Right ventricle myocardium superior (tissue), 1 donor: ENCODE results near the gene DGKZ. TPM values are rescaled to one million over a fixed set of nuclear protein-coding genes. Genes with fewer than 3 reads are reported as not detected.

Source experiments
- ATAC-seq: fragments of 200-7000 bp; cut with Tn5 transposase; one replicate; pipeline ENCODE4 v1.9.1; 2020; ENCODE audit warnings: mild to moderate bottlenecking; ENCODE audit not compliant: poor library complexity
- DNase-seq: peaks from one replicate; pipeline ENCODE4 v3.0.0-alpha.2; 2020
- intact Hi-C: fragments of 100-400 bp; cut with DNase I; formaldehyde crosslinking; loops from one replicate; pipeline ENCODE4 v1.11.2; 2022
- total RNA-seq: library from RNA; stranded (reverse); fragmentation: NEBNext Ultra II Directional; extraction: Animal tissue kit (Norgen Biotek cat#: 25700); gene quantifications from one replicate; pipeline ENCODE4 v1.2.1, GENCODE V29; 2021
- donor health status: DM: no; HTN: yes; CAD: no; lungs with severe emphysema.

DGKZ gene
- total RNA-seq, 1 donor from 2014 or later: 65.8 TPM

DNA sequence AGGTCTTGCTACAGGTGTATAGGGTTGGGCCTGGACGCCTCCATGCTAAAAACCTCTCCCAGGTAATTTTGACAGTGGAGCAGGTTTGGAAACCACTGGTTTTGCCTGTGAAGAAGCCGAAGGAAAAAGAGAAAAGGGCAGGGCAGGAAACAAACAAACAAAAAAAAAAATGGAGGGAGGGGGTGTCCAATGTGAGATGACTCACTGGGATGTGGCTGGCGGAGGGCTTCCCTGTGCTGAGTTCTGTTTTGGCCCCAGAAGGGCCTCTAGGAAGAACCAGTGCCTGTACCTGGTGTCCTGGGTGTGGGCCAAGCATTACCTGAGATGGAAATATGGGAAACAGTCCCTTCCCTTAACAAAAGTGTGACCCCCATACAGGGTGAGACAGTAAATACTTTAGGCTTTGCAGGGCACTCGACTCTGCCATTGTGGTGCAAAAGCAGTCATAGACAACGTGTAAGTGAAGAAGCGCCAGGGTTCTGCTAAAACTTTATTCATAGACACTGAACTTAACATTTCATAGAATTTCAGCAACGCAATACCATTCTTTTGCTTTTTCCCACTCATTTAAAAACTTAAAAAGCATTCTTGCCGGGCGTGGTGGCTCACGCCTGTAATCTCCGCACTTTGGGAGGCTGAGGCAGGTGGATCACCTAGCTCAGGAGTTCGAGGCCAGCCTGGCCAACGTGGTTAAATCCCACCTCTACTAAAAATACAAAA is 9.5 kb upstream of the DGKZ start:
- no peak for DNase-seq
- ATAC-seq: no peak
- intact Hi-C loops: no loop called here

DNA sequence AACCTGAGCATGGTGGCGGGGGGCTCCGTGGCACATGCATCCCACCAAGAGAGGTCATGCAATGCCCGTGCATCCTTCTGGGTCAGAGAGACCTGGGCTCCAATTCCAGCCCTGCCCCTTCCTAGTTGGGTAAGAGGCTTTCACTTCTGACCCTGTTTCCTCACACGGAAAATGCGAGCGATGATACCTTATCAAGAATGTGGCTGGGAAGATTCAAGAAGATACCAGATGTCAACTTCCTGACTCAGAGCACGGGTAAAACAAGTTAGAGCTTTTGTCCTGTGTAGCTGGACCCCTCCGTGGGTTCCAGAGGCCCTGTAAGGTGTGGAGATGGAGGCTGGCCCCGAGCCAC is 8.7 kb upstream of the DGKZ start:
- ATAC-seq (no peak), DNase-seq (no peak)
- intact Hi-C loops: no loop called here

DNA sequence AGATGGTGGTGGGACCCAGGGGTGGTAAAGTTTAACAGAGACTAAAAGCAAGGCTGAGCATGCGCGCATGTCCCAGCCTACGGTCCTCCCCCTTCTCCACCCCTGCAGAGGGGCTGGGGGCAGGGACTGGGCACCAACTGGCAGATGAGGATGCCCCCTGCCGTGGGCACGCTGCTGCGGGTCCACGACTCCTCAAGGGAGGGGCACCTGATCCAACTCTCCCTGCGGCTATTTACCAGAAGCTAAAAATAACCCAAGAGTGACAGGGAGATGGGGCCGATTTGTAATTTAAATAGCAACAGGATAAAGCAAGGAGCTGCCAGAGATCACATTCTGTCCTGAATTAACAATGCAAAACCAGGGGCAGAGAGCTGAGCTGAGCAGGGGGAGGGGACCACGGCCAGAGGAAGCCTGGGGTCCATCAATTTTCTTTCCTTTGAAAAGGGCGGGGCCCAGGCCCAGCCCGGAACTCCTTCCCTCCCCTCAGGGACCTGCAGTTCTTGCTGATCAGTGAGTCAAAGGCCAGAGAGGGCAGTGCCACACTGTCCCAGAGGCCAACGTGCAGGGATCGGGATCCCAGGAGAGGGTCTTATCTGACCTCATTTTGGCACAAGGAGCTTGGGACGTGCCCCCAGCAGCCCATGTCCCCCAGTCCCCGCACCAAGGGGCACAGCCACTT is 8.1 kb upstream of the DGKZ start:
- intact Hi-C loops: no loop called here
- DNase-seq (peak; percentile 72), ATAC-seq (peak; percentile 84)

GRCh38 chr11:46339816-46340215 is 7.4 kb upstream of the DGKZ start:
- DNase-seq (peak; percentile 64), ATAC-seq (peak; percentile 80)
- intact Hi-C loops: no loop called here

DNA sequence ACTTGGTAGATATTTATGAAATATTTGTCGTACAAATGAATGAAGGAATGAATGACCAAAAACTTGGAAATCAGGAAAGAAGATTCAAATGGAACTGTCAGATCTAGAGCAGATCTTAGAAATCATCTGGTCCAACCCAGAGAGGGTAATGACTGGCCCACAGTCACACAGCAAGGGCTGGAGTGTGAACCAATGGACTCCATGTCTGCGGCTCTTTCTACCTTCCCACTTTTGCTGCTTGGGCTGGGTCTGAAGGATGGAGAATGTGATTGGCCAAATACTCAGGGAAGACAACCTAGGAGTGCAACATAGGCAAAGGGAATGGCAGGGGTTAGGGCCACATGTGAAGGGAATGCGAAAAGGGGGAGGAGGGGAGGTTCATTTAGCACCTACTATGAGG is 5.8 kb upstream of the DGKZ start:
- no peak for ATAC-seq
- DNase-seq: no peak
- intact Hi-C loops: no loop called here

- intact Hi-C loops: no loop called here
- ATAC-seq (no peak), DNase-seq (no peak)
These were observed 5.0 kb upstream of the DGKZ start for GRCh38 chr11:46342239-46342638.

DNA sequence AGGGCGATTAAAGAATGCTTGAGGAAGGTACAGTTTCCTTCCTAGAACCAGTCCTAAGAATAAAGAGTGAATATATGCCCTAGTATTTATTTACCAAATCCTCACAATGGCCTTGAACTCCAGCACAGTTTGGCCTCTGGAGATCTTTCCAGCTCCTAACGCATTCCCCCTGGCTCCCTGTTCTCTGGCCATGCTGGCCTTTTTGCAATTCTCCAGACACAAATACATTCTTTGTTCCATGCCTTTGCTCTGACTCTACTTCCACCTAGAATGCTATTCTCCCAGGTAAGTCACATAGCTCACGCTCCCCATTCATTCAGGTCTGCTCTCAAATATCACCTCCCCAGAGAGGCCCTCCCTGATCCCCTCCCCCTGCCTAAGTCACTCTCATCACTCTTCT is 3.7 kb upstream of the DGKZ start:
- intact Hi-C loops: no loop called here
- DNase-seq (no peak), ATAC-seq (no peak)

- ATAC-seq (peak; percentile 18), DNase-seq (peak; percentile 83)
- intact Hi-C loops: no loop called here
These were observed 2.1 kb upstream of the DGKZ start for GRCh38 chr11:46345131-46345597.

GRCh38 chr11:46345881-46346484 is 1.3 kb upstream of the DGKZ start:
- DNase-seq: no peak
- no peak for ATAC-seq
- intact Hi-C loops: no loop called here

- intact Hi-C loops: no loop called here
- DNase-seq (peak; percentile 61), ATAC-seq (peak; percentile 1)
These were observed 511 bp downstream of the DGKZ start for GRCh38 chr11:46347637-46348311.

DNA sequence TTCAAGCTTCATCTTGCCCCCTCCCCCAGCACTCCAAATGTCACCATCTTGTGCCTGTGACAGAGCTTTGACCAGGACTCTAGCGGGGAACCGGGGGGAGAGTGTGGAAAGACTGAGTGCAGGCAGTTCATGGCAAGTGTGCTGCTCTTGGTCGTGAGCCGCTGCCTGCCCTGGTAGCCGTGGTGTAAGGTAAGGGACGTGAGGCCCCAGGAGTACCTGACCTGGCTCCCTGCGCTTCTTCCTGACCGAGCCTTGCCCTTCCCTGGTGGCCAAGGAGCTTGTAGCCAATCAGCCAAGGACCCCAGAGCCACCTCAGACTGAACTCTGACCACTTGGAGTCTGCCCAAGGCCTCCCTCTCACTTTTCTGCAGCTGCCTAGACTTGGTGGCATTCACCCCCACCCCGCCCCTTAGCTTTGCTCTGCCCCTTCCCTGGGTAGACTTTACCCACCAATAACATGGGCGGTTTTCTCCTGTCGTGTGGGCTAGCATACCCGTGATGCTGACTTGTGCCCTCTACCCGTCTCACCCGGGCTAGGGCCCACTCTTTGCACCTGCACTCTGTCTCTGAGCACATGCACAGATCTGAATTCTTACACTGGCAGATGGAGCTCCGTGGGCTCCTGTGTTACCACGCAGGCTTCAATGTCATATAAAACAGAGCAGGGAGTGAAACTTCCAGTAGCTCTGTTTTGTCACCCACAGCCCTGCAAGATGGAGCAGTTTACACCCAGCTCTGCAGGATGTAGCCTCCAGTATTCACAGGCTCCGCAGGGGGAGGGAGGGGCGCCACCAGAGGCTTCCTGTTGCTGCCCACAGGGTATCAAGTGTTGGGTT is 1.5 kb downstream of the DGKZ start:
- intact Hi-C loops: no loop called here
- ATAC-seq: peak; percentile 2
- no peak for DNase-seq

- ATAC-seq: no peak
- intact Hi-C loops: no loop called here
- DNase-seq: no peak
These were observed 3.4 kb downstream of the DGKZ start for GRCh38 chr11:46350695-46351094.

DNA sequence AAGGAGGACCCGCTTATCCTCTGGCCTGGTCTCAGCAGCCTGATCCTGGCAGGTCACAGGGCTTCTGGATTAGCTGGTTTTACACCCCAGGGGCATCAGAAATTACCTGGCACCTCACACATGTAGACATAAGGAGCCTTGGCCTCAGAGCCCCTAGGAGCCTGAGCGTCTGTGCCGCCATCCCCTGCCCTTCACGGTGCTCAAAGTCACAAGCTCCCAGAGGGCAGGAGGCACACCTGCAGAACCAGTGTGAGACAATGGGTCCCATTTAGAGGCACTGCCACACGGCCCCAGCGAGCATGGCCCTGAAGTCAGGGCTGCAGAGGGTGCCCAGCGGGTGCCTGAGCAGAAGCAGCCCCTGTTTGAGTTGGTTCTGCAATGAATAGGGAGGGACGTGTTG is 3.9 kb downstream of the DGKZ start:
- ATAC-seq: no peak
- no peak for DNase-seq
- intact Hi-C loops: no loop called here

- intact Hi-C loops: no loop called here
- DNase-seq: no peak
- ATAC-seq: peak; percentile 6
These were observed 4.3 kb downstream of the DGKZ start for GRCh38 chr11:46351606-46352005.

GRCh38 chr11:46352063-46352841 is 5.0 kb downstream of the DGKZ start:
- intact Hi-C loops: no loop called here

DNA sequence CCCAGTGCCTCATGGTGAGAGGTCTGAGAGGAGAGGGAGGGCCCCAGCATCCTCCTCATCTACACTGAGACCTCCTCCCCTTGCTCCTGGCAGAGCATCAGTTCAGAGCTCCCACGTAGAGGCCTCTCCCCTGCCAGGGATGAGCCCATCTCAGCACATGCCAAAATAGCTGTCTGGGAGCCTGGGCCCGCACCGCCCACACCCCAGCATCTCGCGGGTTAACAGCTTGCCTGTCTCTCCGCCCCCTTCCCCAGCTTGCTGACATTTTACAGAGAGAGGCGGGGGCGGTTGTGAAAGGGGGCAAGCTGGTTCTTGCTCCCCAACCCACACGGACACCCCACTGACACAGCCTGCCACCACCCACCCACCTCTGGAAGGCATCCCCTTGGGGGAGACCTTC is 6.4 kb downstream of the DGKZ start:
- no peak for DNase-seq
- intact Hi-C loops: no loop called here
- no peak for ATAC-seq

More at GRCh38 chr11:46352063-46352841, 5.0 kb downstream of the DGKZ start:
- DNase-seq (peak; percentile 64), ATAC-seq (peak; percentile 38)

- intact Hi-C loops: no loop called here
- no peak for ATAC-seq
- DNase-seq: no peak
These were observed 9.7 kb downstream of the DGKZ start for GRCh38 chr11:46356924-46357482.

DNA sequence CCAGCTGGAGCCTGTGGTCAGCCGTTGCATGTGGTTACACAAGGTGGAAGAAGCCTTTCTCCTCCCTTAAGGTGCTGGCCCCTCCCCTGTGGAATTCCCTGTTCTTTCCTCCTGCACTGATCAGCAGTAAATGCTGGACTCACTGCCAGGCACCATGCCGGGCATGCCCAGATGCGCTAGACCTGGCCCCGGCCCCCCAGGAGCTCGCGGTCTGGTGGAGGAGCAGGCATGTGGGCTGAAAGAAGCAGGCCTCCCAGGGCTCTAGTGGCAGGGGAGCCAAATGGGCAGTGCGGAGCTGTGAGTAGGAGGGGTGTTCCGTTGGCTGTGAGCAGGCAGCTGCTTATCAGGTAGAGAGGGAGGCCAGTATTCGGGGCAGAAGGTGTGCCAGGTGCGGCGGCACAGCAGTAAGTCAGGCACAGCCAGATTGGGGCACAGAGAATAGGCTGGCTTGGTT is 10.2 kb downstream of the DGKZ start:
- no peak for DNase-seq
- intact Hi-C loops: no loop called here
- peak; percentile 1 for ATAC-seq
